K562 (cell line): Measurements from ENCODE around the gene F11R.

ENCODE experiments used
- ARID2 ChIP-seq: fragments of 450-650 bp; IDR thresholded peaks from 2 replicates; pipeline ENCODE4 v1.6.1; 2017; ENCODE audit warnings: antibody characterized with exemption, mild to moderate bottlenecking
- BHLHE40 ChIP-seq: IDR thresholded peaks from 2 replicates; pipeline ENCODE4 v1.6.1; 2011; ENCODE audit warnings: low read length, improper control_type of control experiment
- CHD4 ChIP-seq: fragments of 200-600 bp; sonication (generic); IDR thresholded peaks from 3 replicates; pipeline ENCODE4 v1.6.1; 2012; ENCODE audit warnings: low read depth, mild to moderate bottlenecking, mixed read lengths, low read length, inconsistent platforms; ENCODE audit not compliant: insufficient read depth, insufficient replicate concordance, poor library complexity, severe bottlenecking
- EP300 ChIP-seq: IDR thresholded peaks from 2 replicates; pipeline ENCODE4 v1.6.1; 2012; ENCODE audit warnings: low read length, improper control_type of control experiment
- MCM3 ChIP-seq: fragments of 450-650 bp; IDR thresholded peaks from 2 replicates; pipeline ENCODE4 v1.6.1; 2016
- NR3C1 ChIP-seq: sonication (generic); formaldehyde crosslinking; IDR thresholded peaks from 2 replicates; pipeline ENCODE4 v1.8.1; 2022; ENCODE audit warnings: missing genetic modification reagents
- SIX5 ChIP-seq, 2 experiments: IDR thresholded peaks; 2 replicates each; pipeline ENCODE4 v1.6.1; 2011; ENCODE audit warnings: low read length in 2 of 2, borderline replicate concordance in 1 of 2, low read depth in 1 of 2, mild to moderate bottlenecking in 1 of 2, moderate library complexity in 1 of 2; ENCODE audit not compliant: insufficient read depth in 1 of 2
- SMAD3 ChIP-seq: fragments of 450-650 bp; formaldehyde crosslinking; conservative IDR thresholded peaks from 2 replicates; pipeline ENCODE4 v1.4.0; 2020; ENCODE audit warnings: mild to moderate bottlenecking
- SMC3 ChIP-seq: conservative IDR thresholded peaks from 2 replicates; pipeline ENCODE4 v1.6.1; 2011; ENCODE audit warnings: low read depth, low read length, improper control_type of control experiment; ENCODE audit not compliant: insufficient read depth
- YBX1 ChIP-seq: fragments of 450-650 bp; IDR thresholded peaks from 2 replicates; pipeline ENCODE4 v1.7.1; 2016; ENCODE audit warnings: mild to moderate bottlenecking
- ZBTB7A ChIP-seq: IDR thresholded peaks from 2 replicates; pipeline ENCODE4 v1.6.1; 2011; ENCODE audit warnings: low read depth, mild to moderate bottlenecking, low read length, moderate library complexity, borderline replicate concordance; ENCODE audit not compliant: control insufficient read depth
- ZNF121 ChIP-seq: sonication (generic); formaldehyde crosslinking; conservative IDR thresholded peaks from 2 replicates; pipeline ENCODE4 v1.8.0; 2022; ENCODE audit warnings: missing genetic modification reagents
- ZNF274 ChIP-seq: IDR thresholded peaks from 2 replicates; pipeline ENCODE4 v1.6.1; 2011; ENCODE audit warnings: low read depth, mild to moderate bottlenecking, low read length, moderate library complexity, borderline replicate concordance

- no peak for TF ChIP-seq BHLHE40
- TF ChIP-seq SMAD3 (CRISPR knock-in tag): no peak
- no peak for TF ChIP-seq CHD4
- no peak for TF ChIP-seq SIX5 (IDR thresholded peaks at IDR 0.05; ENCODE audit: borderline replicate concordance in 1 of 2, insufficient read depth in 1 of 2, low read depth in 1 of 2, low read length in 2 of 2)
- TF ChIP-seq YBX1: no peak
- no peak for TF ChIP-seq SMC3
- TF ChIP-seq ZNF121: no peak
- no peak for TF ChIP-seq EP300
- TF ChIP-seq MCM3: no peak
- TF ChIP-seq ZNF274: no peak
- no peak for TF ChIP-seq ZBTB7A
- TF ChIP-seq NR3C1 (CRISPR knock-in tag): no peak
- no peak for TF ChIP-seq ARID2
Measured at GRCh38 chr1:160952129-160952510, 68.8 kb downstream of the F11R start.
